OCI-LY1 (cell line): ENCODE results near the gene PARL.

Source experiments
- EZH2 ChIP-seq: fragments of 200-600 bp; sonication (generic), shearing (Covaris generic); IDR thresholded peaks from 2 replicates; pipeline ENCODE4 v1.8.0; 2017; ENCODE audit warnings: borderline replicate concordance, mixed run types, mild to moderate bottlenecking, antibody characterized with exemption, low read length, moderate library complexity, mixed read lengths
- TF ChIP-seq, protein P1 (sequence below): fragments of 200-600 bp; sonication (generic), shearing (Covaris generic); IDR thresholded peaks from 2 replicates; pipeline ENCODE4 v1.5.1; 2017; ENCODE audit warnings: mild to moderate bottlenecking, antibody characterized with exemption, low read length, moderate library complexity, mixed read lengths

DNA sequence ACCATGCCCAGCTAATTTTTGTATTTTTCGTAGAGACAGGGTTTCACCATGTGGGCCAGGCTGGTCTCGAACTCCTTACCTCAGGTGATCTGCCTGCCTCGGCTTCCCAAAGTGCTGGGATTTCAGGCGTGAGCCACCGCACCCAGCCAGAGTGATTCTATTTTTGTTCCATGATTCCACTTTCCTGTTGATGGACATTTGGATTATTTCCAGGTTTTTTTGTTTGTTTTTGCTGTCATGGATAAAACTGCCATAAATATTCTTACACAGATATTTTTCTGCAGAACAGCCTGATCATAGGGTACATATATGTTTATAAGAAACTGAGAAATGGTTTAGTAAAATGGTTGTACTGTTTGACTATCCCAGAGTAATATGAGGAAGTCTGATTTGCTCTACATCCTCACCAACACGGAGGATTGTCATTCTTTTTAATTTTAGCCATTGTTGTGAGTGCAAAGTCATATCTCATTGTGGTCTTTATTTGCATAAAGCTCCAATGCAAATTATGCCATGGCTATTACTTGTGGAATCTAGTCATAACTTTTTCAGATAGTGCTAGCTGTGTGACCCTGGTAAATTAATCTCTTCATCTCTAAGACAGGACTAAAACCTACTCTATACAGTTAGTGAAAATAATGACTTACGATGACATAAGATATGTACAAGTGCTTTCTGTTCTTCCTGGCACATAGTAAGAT is 102.0 kb downstream of the PARL start:
- TF ChIP-seq, protein P1, sequence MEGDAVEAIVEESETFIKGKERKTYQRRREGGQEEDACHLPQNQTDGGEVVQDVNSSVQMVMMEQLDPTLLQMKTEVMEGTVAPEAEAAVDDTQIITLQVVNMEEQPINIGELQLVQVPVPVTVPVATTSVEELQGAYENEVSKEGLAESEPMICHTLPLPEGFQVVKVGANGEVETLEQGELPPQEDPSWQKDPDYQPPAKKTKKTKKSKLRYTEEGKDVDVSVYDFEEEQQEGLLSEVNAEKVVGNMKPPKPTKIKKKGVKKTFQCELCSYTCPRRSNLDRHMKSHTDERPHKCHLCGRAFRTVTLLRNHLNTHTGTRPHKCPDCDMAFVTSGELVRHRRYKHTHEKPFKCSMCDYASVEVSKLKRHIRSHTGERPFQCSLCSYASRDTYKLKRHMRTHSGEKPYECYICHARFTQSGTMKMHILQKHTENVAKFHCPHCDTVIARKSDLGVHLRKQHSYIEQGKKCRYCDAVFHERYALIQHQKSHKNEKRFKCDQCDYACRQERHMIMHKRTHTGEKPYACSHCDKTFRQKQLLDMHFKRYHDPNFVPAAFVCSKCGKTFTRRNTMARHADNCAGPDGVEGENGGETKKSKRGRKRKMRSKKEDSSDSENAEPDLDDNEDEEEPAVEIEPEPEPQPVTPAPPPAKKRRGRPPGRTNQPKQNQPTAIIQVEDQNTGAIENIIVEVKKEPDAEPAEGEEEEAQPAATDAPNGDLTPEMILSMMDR, result no peak
- no peak for TF ChIP-seq EZH2
